Endodermal cell (in vitro differentiated cells): ENCODE results near the gene BTG3. TPM values are rescaled to one million over a fixed set of nuclear protein-coding genes. Genes with fewer than 3 reads are reported as not detected.
A peak's percentile ranks its signal among the peaks of the same experiment; 100 is the strongest.

Experiments used
- DNase-seq: peaks from one replicate; pipeline ENCODE4 v3.0.0-alpha.2; 2017
- H3K27ac ChIP-seq: 2 replicates; pipeline ENCODE4 v1.5.1; 2013; ENCODE audit warnings: mild to moderate bottlenecking, low read depth, low read length, moderate library complexity
- H3K27me3 ChIP-seq: 2 replicates; pipeline ENCODE4 v1.6.1; 2013; ENCODE audit warnings: mild to moderate bottlenecking, low read length, moderate library complexity; ENCODE audit not compliant: insufficient read depth, control insufficient read depth, poor library complexity, severe bottlenecking
- H3K36me3 ChIP-seq: 2 replicates; pipeline ENCODE4 v1.7.0; 2013; ENCODE audit warnings: mild to moderate bottlenecking, low read length, moderate library complexity; ENCODE audit not compliant: control insufficient read depth, insufficient read depth
- H3K4me1 ChIP-seq: one replicate; pipeline ENCODE4 v1.7.0; 2013; ENCODE audit warnings: low read length; ENCODE audit not compliant: control insufficient read depth, insufficient read depth
- H3K4me3 ChIP-seq: 2 replicates; pipeline ENCODE4 v1.5.1; 2013; ENCODE audit warnings: mild to moderate bottlenecking, low read length, moderate library complexity
- H3K9ac ChIP-seq: 2 replicates; pipeline ENCODE4 v1.6.1; 2013; ENCODE audit warnings: mild to moderate bottlenecking, low read length, moderate library complexity; ENCODE audit not compliant: poor library complexity, severe bottlenecking; ENCODE audit errors: extremely low read depth
- H3K9me3 ChIP-seq: 2 replicates; pipeline ENCODE4 v1.6.1; 2013; ENCODE audit warnings: mild to moderate bottlenecking, low read length, moderate library complexity; ENCODE audit not compliant: control insufficient read depth
- H3K27ac Mint-ChIP-seq: 2 replicates; pipeline ENCODE4 v1.8.0; 2020; ENCODE audit warnings: mixed read lengths
- H3K27me3 Mint-ChIP-seq: 2 replicates; pipeline ENCODE4 v1.8.0; 2021; ENCODE audit warnings: mild to moderate bottlenecking, mixed read lengths; ENCODE audit not compliant: insufficient read depth
- H3K36me3 Mint-ChIP-seq: 2 replicates; pipeline ENCODE4 v1.8.0; 2020; ENCODE audit warnings: low read depth, mixed read lengths
- H3K4me1 Mint-ChIP-seq: 2 replicates; pipeline ENCODE4 v1.8.0; 2020; ENCODE audit warnings: mixed read lengths
- H3K4me3 Mint-ChIP-seq: 2 replicates; pipeline ENCODE4 v1.8.0; 2020; ENCODE audit warnings: mild to moderate bottlenecking, moderate library complexity, mixed read lengths
- H3K9me3 Mint-ChIP-seq: 2 replicates; pipeline ENCODE4 v1.8.0; 2020; ENCODE audit warnings: mild to moderate bottlenecking, mixed read lengths
- WGBS, 2 experiments: methylation state at CpG; one replicate each; pipeline versions ENCODE4 v1.1.5 to v1.1.7; 2013; ENCODE audit warnings: missing lambda C conversion rate in 2 of 2, mixed read lengths in 1 of 2; ENCODE audit not compliant: insufficient coverage in 1 of 2, insufficient read length in 1 of 2; 5-methylcytosine and 5-hydroxymethylcytosine counted together
- total RNA-seq, 2 donors: library from RNA; stranded (reverse); fragmentation: NEBNext Ultra II Directional in 1 of 2; extraction: Animal tissue kit (Norgen Biotek cat#: 25700) in 1 of 2; gene quantifications; 2 replicates in 1 of 2; 3 replicates in 1 of 2; pipeline ENCODE4 v1.2.1, GENCODE V29; 2021
- TF ChIP-seq, protein P1 (sequence below): fragments of 200-600 bp; sonication (generic); conservative IDR thresholded peaks from 2 replicates; pipeline ENCODE4 v1.5.0; 2021; ENCODE audit warnings: antibody characterized with exemption, mild to moderate bottlenecking

BTG3 gene
- total RNA-seq, 2 donors from 2014 or later, result 35.1 to 54.3 TPM

DNA sequence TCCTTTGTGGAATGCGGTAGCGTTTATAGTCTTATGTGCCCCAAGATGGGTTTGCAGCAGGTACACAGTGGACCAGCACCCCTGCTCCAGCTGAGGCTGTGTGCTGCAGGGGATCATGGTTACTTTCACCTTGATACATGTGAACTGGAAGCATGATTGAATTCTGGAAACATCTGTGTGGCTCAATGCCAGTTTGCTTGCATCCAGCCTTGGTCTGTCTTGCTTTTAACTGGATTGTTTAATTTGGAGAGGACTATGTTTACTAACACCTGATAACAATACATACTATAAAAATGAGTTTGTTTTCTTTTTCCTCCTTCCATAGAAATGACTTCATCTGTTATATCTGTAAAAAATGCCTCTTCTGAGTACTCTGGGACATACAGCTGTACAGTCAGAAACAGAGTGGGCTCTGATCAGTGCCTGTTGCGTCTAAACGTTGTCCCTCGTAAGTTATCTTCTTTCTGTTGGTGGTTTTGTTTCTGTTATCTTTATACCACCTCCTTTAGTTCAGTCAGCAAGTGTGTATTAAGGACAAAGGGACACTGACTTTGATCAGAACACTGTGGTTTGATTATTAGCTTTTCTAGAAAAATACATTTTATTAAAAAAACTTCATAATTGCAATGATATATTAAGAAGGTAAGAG is 52.2 kb downstream of the BTG3 start:
- DNase-seq, result no peak
- H3K36me3 Mint-ChIP-seq, result peaks cover 61% of the 10 kb centered on the region
- no peaks in the 10 kb centered on the region for H3K9me3 Mint-ChIP-seq
- no peak overlapping the region for H3K4me3 ChIP-seq
- no peaks in the 10 kb centered on the region for H3K9me3 ChIP-seq
- H3K9ac ChIP-seq, result no peak overlapping the region
- H3K36me3 ChIP-seq, result peaks cover 74% of the 10 kb centered on the region
- H3K27me3 Mint-ChIP-seq, result no peaks in the 10 kb centered on the region
- peaks cover 8% of the 10 kb centered on the region for H3K4me1 Mint-ChIP-seq
- TF ChIP-seq, protein P1, sequence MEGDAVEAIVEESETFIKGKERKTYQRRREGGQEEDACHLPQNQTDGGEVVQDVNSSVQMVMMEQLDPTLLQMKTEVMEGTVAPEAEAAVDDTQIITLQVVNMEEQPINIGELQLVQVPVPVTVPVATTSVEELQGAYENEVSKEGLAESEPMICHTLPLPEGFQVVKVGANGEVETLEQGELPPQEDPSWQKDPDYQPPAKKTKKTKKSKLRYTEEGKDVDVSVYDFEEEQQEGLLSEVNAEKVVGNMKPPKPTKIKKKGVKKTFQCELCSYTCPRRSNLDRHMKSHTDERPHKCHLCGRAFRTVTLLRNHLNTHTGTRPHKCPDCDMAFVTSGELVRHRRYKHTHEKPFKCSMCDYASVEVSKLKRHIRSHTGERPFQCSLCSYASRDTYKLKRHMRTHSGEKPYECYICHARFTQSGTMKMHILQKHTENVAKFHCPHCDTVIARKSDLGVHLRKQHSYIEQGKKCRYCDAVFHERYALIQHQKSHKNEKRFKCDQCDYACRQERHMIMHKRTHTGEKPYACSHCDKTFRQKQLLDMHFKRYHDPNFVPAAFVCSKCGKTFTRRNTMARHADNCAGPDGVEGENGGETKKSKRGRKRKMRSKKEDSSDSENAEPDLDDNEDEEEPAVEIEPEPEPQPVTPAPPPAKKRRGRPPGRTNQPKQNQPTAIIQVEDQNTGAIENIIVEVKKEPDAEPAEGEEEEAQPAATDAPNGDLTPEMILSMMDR, result no peak
- WGBS, 2 experiments, result 93% methylated on average over 4 of the region's 5 CpGs; no CpG with 5 or more reads in 1 of the 2 experiments
- H3K4me3 Mint-ChIP-seq, result no peak overlapping the region
- peaks cover 8% of the 10 kb centered on the region for H3K4me1 ChIP-seq
- H3K27ac Mint-ChIP-seq, result no peak overlapping the region
- no peak overlapping the region for H3K27ac ChIP-seq
- no peaks in the 10 kb centered on the region for H3K27me3 ChIP-seq

GRCh38 chr21:17554679-17555465 is 57.8 kb downstream of the BTG3 start:
- no peaks in the 10 kb centered on the region for H3K27me3 Mint-ChIP-seq
- no peak overlapping the region for H3K4me3 Mint-ChIP-seq
- no peaks in the 10 kb centered on the region for H3K9me3 Mint-ChIP-seq
- no peak for DNase-seq
- 78 to 80% methylated on average over 5 to 6 of the region's 6 CpGs for WGBS, 2 experiments
- Histone ChIP-seq H3K9me3 (no peaks in the 10 kb centered on the region), H3K36me3 (peaks cover 77% of the 10 kb centered on the region), H3K27ac (no peak overlapping the region), H3K4me3 (no peak overlapping the region), H3K4me1 (peaks cover 9% of the 10 kb centered on the region), H3K9ac (no peak overlapping the region), H3K27me3 (no peaks in the 10 kb centered on the region)
- H3K27ac Mint-ChIP-seq, result no peak overlapping the region
- H3K36me3 Mint-ChIP-seq, result peaks cover 51% of the 10 kb centered on the region
- peaks cover 12% of the 10 kb centered on the region for H3K4me1 Mint-ChIP-seq
- TF ChIP-seq, protein P1, result peak; percentile 72

DNA sequence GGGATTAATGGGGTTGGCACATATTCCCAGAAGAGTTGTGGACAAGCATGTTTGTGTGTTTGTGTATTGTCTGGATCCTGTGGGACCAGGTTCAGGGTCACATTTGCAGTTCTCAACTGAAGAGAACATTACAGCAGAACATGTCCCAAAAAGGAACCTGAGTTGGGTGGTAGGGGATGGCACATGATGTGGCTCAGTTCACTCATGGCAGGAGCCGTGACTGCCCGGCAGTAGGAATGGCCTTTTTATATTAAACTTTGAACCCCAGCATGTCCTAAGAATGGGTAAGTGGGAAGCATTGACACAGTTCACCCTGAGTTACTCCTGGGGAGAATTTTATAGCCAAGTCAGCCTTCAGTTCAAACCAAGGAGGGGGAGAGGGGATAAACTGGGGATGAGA is 58.6 kb downstream of the BTG3 start:
- TF ChIP-seq, protein P1, result no peak
- WGBS, 2 experiments, result 68 to 83% methylated on average over 2 of the region's 2 CpGs
- H3K27ac Mint-ChIP-seq, result peak overlapping the region; percentile 70
- DNase-seq, result no peak
- H3K27ac ChIP-seq, result peak overlapping the region; percentile 52
- H3K27me3 ChIP-seq, result no peaks in the 10 kb centered on the region
- H3K4me3 ChIP-seq, result no peak overlapping the region
- H3K36me3 Mint-ChIP-seq, result peaks cover 54% of the 10 kb centered on the region
- no peak overlapping the region for H3K4me3 Mint-ChIP-seq
- no peak overlapping the region for H3K9ac ChIP-seq
- peaks cover 78% of the 10 kb centered on the region for H3K36me3 ChIP-seq
- H3K4me1 Mint-ChIP-seq, result peaks cover 15% of the 10 kb centered on the region
- no peaks in the 10 kb centered on the region for H3K27me3 Mint-ChIP-seq
- H3K9me3 ChIP-seq, result no peaks in the 10 kb centered on the region
- no peaks in the 10 kb centered on the region for H3K9me3 Mint-ChIP-seq
- peaks cover 9% of the 10 kb centered on the region for H3K4me1 ChIP-seq
